ENCODE measurements around the gene CD8A.
A peak's percentile ranks its signal among the peaks of the same experiment; 100 is the strongest.

CD8A gene

GRCh38 chr2:86825036-86825692, 34.5 kb upstream of the CD8A start:
- no peak for TF ChIP-seq TAF1 (IDR thresholded peaks at IDR 0.05; ENCODE audit: borderline replicate concordance, low read depth, low read length)
- no peak for TF ChIP-seq POLR2AphosphoS5 (IDR thresholded peaks at IDR 0.05; ENCODE audit: low read depth, low read length)
- no peak for TF ChIP-seq POLR2A (IDR thresholded peaks at IDR 0.05; ENCODE audit: low read depth, low read length)
- FAIRE-seq: no peak
- no peak for DNase-seq (ENCODE audit: insufficient read length)

DNA sequence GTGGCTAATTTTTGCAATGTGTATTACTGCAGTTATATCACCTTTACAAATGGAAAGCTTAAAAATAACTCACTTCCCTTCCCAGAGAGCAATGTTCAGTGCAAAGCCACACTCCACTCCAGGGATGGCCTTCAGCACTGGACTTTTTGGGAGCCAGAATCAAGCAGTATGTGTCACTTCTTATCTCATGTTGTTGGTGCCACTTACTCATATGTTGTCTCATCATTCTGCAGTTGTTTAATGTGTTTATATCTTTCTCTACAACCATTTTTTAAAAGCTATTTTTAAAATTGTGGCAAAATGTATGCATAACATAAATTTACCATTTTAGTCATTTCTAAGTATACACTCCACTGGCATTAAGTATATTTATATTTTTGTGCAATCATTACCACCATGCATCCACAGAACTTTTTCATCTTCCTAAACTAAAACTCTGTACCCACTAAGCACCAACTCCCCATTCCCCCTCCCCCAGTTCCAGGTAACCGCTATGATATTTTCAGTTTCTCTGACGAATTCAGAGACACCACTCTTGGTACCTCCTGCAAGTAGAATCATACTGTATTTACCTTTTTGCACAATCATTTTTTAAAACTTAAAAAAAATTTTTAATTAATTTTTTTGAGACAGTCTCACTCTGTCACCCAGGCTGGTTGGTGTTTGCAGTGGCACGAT, 32.1 kb upstream of the CD8A start:
- TF ChIP-seq TAF1 (IDR thresholded peaks at IDR 0.05; ENCODE audit: borderline replicate concordance, low read depth, low read length) (no peak), POLR2A (IDR thresholded peaks at IDR 0.05; ENCODE audit: low read depth, low read length) (no peak), POLR2AphosphoS5 (IDR thresholded peaks at IDR 0.05; ENCODE audit: low read depth, low read length) (no peak)
- no peak for DNase-seq (ENCODE audit: insufficient read length)
- FAIRE-seq: no peak

GRCh38 chr2:86821842-86822241, 31.1 kb upstream of the CD8A start:
- FAIRE-seq: no peak
- DNase-seq (ENCODE audit: insufficient read length): no peak
- TF ChIP-seq POLR2AphosphoS5 (IDR thresholded peaks at IDR 0.05; ENCODE audit: low read depth, low read length) (no peak), POLR2A (IDR thresholded peaks at IDR 0.05; ENCODE audit: low read depth, low read length) (no peak), TAF1 (IDR thresholded peaks at IDR 0.05; ENCODE audit: borderline replicate concordance, low read depth, low read length) (no peak)

DNA sequence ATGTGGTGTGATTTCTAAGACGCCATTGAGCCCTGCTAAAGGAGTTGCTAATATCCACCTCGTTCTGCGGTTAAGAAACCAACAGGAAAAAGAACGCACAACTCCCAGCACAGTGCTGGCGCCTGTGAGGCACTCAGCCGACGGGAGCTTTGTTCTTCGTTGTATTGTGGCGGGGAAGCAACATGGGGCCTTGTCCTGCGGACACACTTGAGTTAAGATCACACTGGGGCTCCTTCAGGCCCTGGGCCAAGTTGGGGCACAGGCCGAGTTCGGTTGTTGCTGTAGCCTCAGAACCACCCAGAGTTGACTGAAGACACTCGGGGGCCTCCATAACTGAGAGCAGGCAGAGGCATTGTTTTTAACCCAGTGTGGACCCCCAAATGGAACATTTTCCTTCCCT, 30.6 kb upstream of the CD8A start:
- no peak for TF ChIP-seq POLR2AphosphoS5 (IDR thresholded peaks at IDR 0.05; ENCODE audit: low read depth, low read length)
- TF ChIP-seq POLR2A (IDR thresholded peaks at IDR 0.05; ENCODE audit: low read depth, low read length): no peak
- TF ChIP-seq TAF1 (IDR thresholded peaks at IDR 0.05; ENCODE audit: borderline replicate concordance, low read depth, low read length): no peak
- FAIRE-seq: no peak
- DNase-seq (ENCODE audit: insufficient read length): no peak

DNA sequence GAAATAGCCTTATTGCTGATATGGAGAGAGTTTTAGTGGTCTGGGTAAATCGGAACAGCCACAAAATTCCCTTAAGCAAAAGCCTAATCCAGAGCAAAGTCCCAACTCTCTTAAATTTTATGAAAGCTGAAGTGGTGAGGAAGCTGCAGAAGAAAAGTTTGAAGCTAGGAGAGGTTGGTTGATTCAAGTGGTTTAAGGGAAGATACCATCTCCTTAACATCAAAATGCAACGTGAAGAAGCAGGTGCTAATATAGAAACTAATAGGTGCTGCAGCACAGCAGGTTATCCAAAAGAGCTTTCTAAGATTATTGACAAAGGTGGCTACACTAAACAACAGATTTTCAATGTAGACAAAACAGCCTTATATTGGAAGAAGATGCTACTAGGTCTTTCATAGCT, 28.2 kb upstream of the CD8A start:
- FAIRE-seq: no peak
- TF ChIP-seq TAF1 (IDR thresholded peaks at IDR 0.05; ENCODE audit: borderline replicate concordance, low read depth, low read length): no peak
- TF ChIP-seq POLR2A (IDR thresholded peaks at IDR 0.05; ENCODE audit: low read depth, low read length): no peak

DNA sequence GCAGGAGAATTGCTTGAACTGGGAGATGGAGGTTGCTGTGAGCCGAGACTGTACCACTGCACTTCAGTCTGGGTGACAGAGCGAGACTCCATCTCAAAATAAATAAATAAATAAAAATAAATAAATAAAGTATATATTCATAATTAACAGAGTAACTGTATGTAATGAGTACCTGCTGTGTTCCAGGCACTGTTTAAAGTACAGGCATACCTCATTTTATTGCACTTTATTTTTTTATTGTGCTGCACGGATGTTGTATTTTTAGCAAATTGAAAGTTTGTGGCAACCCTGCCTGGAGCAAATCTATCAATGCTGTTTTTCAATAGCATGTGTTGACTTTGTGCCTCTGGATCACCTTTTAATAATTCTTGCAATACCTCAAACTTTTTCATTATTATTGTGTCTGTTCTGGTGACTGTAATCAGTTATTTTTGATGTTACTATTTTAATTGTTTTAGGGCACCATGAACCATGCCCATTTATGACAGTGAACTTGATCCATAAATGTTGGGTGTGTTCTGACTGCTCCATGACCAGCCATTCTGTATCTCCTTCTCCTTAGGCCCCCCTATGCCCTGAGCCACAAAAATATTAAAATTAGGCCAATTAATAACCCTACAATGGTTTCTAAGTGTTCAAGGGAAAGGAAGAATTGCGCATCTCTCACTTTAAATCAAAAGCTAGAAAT, 27.5 kb upstream of the CD8A start:
- FAIRE-seq: no peak
- TF ChIP-seq POLR2A (IDR thresholded peaks at IDR 0.05; ENCODE audit: low read depth, low read length) (no peak), POLR2AphosphoS5 (IDR thresholded peaks at IDR 0.05; ENCODE audit: low read depth, low read length) (no peak), TAF1 (IDR thresholded peaks at IDR 0.05; ENCODE audit: borderline replicate concordance, low read depth, low read length) (no peak)
- no peak for DNase-seq (ENCODE audit: insufficient read length)

More for the DNA sequence above, 28.2 kb upstream of the CD8A start:
- no peak for DNase-seq (ENCODE audit: insufficient read length)

- DNase-seq (ENCODE audit: insufficient read length): no peak
- FAIRE-seq: no peak
- TF ChIP-seq POLR2A (IDR thresholded peaks at IDR 0.05; ENCODE audit: low read depth, low read length): no peak
- TF ChIP-seq POLR2AphosphoS5 (IDR thresholded peaks at IDR 0.05; ENCODE audit: low read depth, low read length): no peak
- no peak for TF ChIP-seq TAF1 (IDR thresholded peaks at IDR 0.05; ENCODE audit: borderline replicate concordance, low read depth, low read length)
Observed at GRCh38 chr2:86815611-86816010, 24.9 kb upstream of the CD8A start.

DNA sequence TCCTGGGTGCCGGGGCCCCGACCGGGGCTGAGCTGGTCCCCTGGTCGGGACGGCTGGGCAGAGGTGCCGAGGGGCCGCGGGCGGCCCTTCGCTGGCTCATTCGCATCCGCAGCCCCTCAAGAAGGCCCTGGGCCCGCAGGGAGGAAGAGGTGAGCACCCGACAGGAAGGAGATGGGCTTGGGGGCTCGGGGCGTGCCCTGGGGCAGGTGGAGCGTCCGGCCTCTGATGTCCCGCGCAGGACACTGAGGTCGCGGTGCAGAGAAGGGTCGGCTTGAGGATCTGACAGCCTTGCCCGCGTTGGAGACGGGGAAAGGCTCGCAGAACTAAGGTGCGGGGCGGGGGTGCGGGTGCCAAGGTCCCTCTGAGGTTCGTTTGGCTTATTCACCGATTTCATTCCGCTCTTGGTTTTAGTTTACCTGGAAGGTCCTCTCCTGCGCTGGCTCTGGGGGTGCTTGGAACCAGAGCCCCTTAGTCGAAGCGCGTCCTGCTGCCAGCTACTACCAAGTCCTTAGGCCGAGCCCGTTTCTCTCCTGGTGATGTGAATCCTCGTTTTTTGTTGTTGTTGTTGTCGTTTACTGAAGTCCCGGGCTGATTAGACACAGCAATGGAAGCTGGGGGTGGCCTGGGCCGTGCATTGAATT, 18.9 kb upstream of the CD8A start:
- DNase-seq (ENCODE audit: insufficient read length) (no peak), FAIRE-seq (no peak)
- no peak for TF ChIP-seq POLR2AphosphoS5 (IDR thresholded peaks at IDR 0.05; ENCODE audit: low read depth, low read length)
- no peak for TF ChIP-seq POLR2A (IDR thresholded peaks at IDR 0.05; ENCODE audit: low read depth, low read length)
- TF ChIP-seq TAF1 (IDR thresholded peaks at IDR 0.05; ENCODE audit: borderline replicate concordance, low read depth, low read length): no peak

- DNase-seq (ENCODE audit: insufficient read length): peak; percentile 93
- TF ChIP-seq POLR2A (IDR thresholded peaks at IDR 0.05; ENCODE audit: low read depth, low read length): no peak
- no peak for TF ChIP-seq POLR2AphosphoS5 (IDR thresholded peaks at IDR 0.05; ENCODE audit: low read depth, low read length)
- no peak for TF ChIP-seq TAF1 (IDR thresholded peaks at IDR 0.05; ENCODE audit: borderline replicate concordance, low read depth, low read length)
- FAIRE-seq: peak; percentile 88
Observed at GRCh38 chr2:86808315-86809161, 17.8 kb upstream of the CD8A start.

DNA sequence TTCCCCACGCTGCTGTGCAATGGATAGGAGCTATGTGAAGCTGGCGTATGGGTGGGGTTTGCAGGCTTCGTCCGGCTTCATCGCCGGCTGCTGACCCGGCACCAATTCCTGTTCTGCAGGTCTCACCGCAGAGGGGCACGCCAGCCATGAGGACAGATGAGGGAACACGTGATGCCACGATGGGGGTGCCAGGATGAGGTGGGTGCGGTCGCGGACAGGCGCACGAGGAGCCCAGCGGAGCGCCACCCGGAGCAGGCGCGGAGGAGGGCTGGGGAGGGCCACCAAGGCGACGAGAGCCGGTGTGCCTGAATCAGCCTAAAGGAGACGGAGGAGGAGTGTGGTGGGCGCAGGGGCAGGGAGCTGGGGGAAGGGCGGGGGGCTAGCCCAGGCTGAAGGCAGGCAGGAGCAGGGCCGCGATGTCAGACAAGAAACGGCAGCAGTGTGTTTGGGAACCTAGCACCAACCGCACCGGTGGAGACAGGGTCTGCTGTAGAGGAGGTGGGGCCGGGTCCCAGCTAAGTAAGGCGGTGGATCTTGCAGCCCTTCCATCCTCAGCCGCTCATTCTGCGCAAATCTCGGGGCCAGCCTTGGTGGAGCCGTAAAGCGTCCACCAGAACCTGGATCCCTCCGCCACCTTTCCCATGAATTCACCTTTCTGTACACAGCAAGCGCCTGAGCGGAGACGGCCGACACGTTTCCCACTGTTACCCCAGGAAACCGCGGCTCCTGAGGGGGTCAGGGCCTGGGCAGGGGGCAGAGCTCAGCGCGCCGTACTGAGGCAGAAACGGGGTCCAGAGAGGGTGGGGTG, 17.0 kb upstream of the CD8A start:
- no peak for TF ChIP-seq POLR2A (IDR thresholded peaks at IDR 0.05; ENCODE audit: low read depth, low read length)
- TF ChIP-seq POLR2AphosphoS5 (IDR thresholded peaks at IDR 0.05; ENCODE audit: low read depth, low read length): no peak
- TF ChIP-seq TAF1 (IDR thresholded peaks at IDR 0.05; ENCODE audit: borderline replicate concordance, low read depth, low read length): no peak
- FAIRE-seq (peak; percentile 30), DNase-seq (ENCODE audit: insufficient read length) (no peak)

All from GM12892 (cell line).